Mucosa of stomach (tissue), 1 donor: ENCODE data around the gene KCNJ6.

Experiments
- H3K27me3 ChIP-seq: one replicate; pipeline ENCODE4 v1.7.0; 2013; ENCODE audit warnings: mild to moderate bottlenecking, low read length; ENCODE audit not compliant: control insufficient read depth, insufficient read depth
- H3K36me3 ChIP-seq: one replicate; pipeline ENCODE4 v1.7.0; 2013; ENCODE audit warnings: low read length; ENCODE audit not compliant: control insufficient read depth, insufficient read depth
- H3K4me1 ChIP-seq: one replicate; pipeline ENCODE4 v1.7.0; 2013; ENCODE audit warnings: mild to moderate bottlenecking, low read length; ENCODE audit not compliant: control insufficient read depth, insufficient read depth
- H3K4me3 ChIP-seq: one replicate; pipeline ENCODE4 v1.7.0; 2013; ENCODE audit warnings: low read length
- H3K9ac ChIP-seq: one replicate; pipeline ENCODE4 v1.7.0; 2013; ENCODE audit warnings: mild to moderate bottlenecking, low read length, moderate library complexity
- H3K9me3 ChIP-seq: one replicate; pipeline ENCODE4 v1.7.0; 2013; ENCODE audit warnings: mild to moderate bottlenecking, low read length, moderate library complexity; ENCODE audit not compliant: control insufficient read depth
- donor health status: Pancreatic carcinoma.

The KCNJ6 gene

DNA sequence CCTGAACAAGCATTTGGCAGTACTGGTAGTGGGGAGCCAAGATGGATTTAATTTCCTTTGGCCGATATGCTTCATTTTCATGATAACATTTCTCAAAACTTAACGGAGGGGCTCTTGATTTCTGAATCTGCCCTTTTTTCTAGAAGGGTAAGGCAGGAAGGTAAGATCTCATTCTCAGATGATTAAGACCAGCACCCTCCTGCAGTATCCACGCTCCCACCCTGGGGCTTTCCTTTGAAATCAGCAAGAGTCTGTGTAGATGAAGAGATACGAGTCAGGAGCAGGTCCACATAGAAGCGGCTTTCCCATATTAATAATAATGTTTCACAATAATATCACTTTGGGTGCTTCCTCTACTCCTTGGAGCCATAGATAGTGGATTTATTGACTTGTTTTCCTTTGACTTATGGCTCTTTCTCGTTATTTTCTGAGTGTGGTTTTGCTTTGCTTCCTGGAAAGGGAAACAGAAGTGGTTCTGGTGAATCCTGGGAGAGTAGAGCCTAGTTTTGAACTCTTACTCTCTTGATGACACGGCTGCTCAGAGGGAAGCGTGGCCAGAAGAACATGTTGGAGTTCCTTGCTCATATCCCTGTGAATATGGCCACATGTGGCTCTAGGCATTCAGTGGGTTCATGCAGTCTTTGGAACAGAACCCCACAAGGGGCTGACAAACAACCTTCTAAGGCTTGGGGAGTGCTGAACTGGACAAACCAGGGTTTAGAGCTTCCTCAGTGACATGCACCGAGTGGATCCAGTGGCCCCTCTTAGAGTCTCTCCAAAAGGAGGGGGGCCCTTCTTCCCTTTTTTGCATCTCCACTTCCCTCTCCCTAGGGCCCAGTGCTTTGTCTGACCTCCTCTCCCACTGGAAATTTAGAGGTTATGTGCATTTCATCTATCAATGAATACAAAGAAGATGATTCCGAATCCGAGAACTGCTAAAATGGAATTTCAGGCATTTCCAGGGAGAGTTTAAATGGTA, 354.0 kb downstream of the KCNJ6 start:
- H3K9me3 ChIP-seq: no peaks in the 10 kb centered on the region
- peaks cover 9% of the 10 kb centered on the region for H3K4me1 ChIP-seq
- no peak overlapping the region for H3K4me3 ChIP-seq
- H3K36me3 ChIP-seq: no peaks in the 10 kb centered on the region
- H3K9ac ChIP-seq: no peak overlapping the region
- peaks cover 4% of the 10 kb centered on the region for H3K27me3 ChIP-seq

- H3K36me3 ChIP-seq: no peaks in the 10 kb centered on the region
- no peaks in the 10 kb centered on the region for H3K27me3 ChIP-seq
- no peak overlapping the region for H3K9ac ChIP-seq
- H3K9me3 ChIP-seq: no peaks in the 10 kb centered on the region
- H3K4me3 ChIP-seq: no peak overlapping the region
- peaks cover 9% of the 10 kb centered on the region for H3K4me1 ChIP-seq
Measured at GRCh38 chr21:37561506-37561905, 354.8 kb downstream of the KCNJ6 start.

GRCh38 chr21:37560385-37560784, 355.9 kb downstream of the KCNJ6 start:
- Histone ChIP-seq H3K9me3 (no peaks in the 10 kb centered on the region), H3K27me3 (no peaks in the 10 kb centered on the region), H3K9ac (no peak overlapping the region), H3K4me1 (peaks cover 9% of the 10 kb centered on the region), H3K36me3 (no peaks in the 10 kb centered on the region), H3K4me3 (no peak overlapping the region)

GRCh38 chr21:37558676-37559211, 357.5 kb downstream of the KCNJ6 start:
- H3K27me3 ChIP-seq: no peaks in the 10 kb centered on the region
- no peaks in the 10 kb centered on the region for H3K9me3 ChIP-seq
- H3K36me3 ChIP-seq: no peaks in the 10 kb centered on the region

More at GRCh38 chr21:37558676-37559211, 357.5 kb downstream of the KCNJ6 start:
- H3K4me1 ChIP-seq: no peaks in the 10 kb centered on the region
- no peak overlapping the region for H3K9ac ChIP-seq
- no peak overlapping the region for H3K4me3 ChIP-seq
